NCI-H2107 treated with DMSO at 0.1 percent for 48 hours (cell line): ENCODE results near the gene LETM1.
"Not testable (repeated sequence)": the region's sequence is repeated elsewhere in the genome, so short reads cannot be mapped to it uniquely, and the experiment has no call there.

Source experiments
- DNase-seq: peaks from one replicate; lab custom pipeline; 2025; ENCODE audit not compliant: unreplicated experiment; lab: John Stamatoyannopoulos, UW

Gene LETM1

DNA sequence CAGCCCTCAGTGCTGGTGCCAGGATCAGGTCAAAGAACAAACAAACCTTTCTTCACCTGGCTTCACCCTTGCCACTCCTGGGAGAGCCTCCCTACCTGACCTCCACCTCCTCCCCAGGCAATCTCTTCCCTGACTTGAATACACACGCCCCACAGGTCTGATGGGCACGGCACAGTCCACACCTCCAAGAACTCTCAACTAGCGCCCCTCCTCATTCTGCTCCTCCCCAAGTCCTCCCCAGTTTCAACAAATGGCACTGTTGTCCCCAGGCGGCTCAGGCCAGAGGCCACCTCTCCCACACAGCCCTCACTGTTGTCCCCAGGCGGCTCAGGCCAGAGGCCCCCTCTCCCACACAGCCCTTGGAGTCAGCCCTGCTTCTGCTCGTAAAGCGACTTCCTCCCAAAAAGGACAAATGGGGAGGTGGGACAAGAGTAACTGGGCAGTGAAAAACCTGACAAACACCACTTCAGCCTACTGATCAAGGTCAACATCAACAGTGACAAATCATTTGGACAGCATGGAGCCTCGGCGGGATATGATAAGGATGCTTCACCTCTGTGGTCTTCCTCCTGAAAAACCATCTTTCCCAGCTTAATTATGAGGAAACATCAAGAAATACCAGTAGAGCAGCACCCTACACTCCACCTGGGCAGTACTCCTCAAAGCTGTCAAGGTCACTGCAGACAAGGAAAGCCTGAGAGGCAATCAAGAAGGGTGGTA is 2.9 kb downstream of the LETM1 start:
- no peak for DNase-seq

DNA sequence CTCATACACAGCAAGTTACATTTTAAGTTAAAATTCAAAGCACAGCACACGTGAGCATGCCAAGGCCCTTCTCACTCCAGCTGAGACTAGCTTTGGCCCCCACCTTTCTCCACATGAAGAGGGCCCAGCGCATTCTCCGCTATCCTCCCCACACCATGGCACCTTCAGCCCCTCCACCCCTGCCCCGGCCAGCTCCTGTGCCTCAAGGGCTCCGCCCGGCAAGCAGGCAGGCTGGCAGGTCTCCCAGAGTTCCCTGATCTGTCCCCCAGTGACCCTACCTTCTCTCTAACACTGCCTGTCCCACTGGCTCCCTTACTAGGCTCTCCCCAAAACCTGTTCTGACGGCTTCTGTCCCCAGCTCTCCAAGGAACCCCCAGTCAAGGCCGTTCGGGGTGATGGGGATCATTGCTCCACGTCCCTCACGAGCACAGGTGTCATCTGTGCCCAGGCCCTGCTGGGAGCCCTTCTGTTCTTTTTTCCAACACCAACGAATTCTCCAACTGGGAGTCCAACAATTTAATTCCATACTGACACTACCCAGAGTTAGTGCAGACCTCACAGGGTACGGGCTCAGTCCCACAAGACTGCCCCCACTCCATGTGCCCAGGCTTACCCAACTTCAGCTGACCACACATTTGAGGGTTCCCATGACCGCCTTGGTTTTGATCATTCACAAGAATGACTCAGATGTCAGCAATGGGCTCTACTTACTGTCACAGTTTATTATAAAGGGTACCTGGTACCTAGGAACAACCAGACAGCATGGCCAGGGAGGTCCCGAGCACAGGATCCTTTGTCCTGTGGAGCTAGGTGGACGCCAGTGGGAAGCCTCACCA is 4.2 kb downstream of the LETM1 start:
- DNase-seq, result no peak

- DNase-seq, result no peak
Observed at GRCh38 chr4:1851160-1851559, 4.8 kb downstream of the LETM1 start.

DNA sequence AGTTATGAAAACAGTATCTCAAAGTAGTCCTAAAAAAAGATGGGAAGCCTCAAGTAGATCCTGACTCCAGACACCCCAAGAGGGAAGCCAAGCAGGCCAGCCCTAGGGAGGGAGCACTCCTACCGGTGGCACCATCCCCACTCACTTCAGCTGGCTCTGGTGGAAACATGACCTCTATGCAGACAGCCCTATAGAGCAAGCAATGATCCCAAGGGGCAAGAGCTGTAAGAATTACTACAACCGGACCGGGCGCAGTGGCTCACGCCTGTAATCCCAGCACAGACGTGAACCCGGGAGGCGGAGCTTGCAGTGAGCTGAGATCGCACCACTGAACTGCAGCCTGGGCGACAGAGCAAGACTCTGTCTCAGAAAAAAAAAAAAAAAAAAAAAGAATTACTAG is 5.7 kb downstream of the LETM1 start:
- DNase-seq, result no peak

DNA sequence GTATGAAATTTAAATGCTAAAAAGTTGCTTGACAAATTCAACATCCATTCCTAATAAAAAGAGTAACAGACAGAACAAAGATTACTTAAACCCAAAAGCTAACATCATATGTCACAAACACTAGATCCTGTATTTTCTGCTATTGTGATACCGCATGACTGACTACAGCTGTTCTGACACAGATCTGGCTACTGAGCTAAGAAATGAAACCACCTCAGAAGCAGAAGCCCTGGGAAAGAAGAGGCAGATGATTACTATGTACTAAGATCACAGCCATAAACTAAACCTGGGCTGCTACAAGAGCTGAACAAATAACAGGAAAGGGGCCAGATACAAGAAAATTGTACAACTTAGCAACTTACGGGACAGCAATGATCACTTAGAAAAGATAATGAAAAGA is 9.4 kb downstream of the LETM1 start:
- DNase-seq, result no peak

DNA sequence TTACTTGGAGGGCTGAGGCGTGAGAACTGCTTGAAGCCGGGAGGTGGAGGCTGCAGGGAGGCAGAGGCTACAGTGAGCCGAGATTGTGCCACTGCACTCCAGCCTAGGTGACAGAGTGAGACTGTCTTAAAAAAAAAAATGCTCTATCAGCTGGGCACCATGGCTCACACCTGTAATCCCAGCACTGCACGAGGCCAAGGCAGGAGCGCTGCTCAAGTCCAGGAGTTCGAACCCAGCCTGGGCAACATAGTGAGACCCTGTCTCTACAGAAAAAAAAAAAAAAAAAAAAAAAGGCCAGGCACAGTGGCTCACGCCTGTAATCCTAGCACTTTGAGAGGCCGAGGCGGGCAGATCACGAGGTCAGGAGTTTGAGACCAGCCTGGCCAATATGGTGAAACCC is 11.3 kb downstream of the LETM1 start:
- DNase-seq, result not testable (repeated sequence)

DNA sequence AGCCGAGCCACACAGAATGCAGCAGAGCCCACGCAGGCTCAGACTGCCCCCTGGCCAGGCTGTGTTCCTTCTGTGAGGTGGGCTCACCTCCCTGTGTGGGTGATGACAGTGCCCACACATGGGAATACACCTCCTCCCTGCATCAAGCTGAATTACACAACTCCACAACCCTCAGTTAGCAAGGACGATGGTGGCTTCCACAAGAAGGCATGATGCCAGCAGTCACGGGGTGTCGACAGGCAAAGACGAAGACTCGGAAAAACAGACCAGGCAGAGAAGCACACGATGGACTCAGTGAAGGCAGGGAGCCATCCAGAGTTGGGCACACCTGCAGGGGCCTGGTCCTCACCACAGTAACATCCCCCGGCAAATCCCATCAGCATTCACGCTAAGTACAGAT is 12.1 kb downstream of the LETM1 start:
- DNase-seq, result no peak

DNA sequence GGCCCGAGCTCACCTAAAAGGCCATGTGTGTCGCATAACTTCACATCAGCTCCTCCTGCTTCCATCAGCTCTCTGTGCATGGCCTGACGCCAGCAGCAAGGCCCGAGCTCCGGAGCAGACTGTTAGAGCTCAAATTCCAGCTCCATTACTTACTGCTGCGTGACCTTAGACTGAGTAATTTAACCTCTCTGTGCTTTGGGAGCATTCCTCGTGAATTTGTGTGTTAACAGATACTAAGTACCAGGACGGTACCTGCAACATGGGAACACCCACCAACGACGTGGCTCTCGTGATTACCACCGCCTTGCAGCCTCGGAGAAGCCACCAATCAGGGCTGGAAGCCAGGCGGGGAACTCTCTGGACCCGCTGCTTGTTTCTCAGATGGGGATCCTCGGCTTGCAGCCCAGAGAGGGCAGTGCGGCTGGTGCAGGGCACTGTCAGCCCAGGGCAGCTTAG is 12.9 kb downstream of the LETM1 start:
- DNase-seq, result no peak

- no peak for DNase-seq
Observed at GRCh38 chr4:1842339-1842895, 13.5 kb downstream of the LETM1 start.

- DNase-seq, result no peak
Observed at GRCh38 chr4:1841887-1842210, 14.1 kb downstream of the LETM1 start.

DNA sequence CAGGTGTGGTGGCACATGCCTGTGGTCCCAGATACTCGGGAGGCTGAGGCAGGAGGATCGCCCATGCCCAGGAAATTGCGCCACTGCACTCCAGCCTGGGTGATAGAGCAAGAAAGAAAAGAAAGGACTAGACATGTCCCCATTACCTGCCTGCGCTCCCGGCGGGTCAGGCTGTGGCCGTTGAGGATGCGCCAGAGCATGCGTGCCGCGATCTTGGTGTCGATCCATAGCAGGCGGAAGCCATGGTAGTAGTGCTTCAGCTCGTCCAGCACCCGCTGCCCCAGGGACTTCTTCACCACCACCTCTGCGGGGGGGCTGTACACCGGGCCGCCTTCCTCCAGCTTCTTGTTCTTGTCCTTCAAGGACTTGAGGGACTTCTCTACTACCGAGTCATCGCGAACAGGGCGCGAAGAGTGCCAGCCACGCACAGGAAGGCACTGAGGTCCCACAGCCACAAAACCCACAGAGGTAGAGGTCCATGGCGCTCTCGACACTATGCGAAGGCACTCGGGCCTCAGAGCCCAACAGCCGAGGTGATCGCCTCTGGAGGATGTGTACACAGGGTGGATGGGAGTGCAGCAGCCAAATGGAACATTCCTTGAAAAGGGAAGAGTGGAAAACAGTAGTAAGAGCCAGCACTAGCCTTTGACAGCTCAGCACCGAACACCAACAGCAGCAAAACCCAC is 14.6 kb downstream of the LETM1 start:
- no peak for DNase-seq

DNA sequence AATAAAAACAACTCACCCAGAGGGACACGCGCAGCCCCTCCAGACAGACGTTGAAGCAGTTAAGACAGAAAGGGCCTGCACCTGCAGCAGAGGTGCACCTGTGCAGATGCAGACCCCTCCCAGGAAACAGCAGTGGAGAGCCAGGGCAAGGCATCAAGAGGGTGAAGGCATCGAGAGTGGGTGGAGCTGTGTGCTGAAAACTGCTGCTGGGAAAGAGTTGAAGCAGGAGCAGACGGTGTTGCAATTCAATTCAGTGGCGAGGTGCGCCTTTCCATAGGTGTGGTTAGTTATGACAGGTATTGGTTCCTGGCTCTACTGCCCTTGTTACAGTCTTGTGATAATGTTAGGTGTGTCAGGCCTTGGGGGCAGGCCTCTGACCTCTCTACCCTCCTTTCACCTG is 16.7 kb downstream of the LETM1 start:
- DNase-seq, result no peak

DNA sequence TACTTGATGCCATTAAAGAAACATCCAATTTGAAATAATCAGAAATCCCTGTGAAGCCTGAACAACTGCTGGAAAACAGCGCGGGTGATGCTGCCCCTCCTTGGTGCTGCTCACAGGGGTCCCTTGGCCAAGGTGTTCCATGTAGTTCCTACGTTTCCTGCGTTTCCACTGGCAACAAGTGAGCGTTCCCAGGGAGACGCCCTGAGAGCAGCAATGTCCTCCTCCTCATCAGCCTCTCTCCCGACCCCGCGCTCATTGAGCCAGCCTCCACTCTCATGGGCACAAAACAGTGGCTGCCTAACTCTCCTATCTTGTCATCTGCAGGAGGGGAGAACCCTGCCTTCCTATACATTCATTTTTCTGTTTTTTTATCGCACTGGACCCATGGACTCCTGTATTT is 18.9 kb downstream of the LETM1 start:
- DNase-seq, result no peak

DNA sequence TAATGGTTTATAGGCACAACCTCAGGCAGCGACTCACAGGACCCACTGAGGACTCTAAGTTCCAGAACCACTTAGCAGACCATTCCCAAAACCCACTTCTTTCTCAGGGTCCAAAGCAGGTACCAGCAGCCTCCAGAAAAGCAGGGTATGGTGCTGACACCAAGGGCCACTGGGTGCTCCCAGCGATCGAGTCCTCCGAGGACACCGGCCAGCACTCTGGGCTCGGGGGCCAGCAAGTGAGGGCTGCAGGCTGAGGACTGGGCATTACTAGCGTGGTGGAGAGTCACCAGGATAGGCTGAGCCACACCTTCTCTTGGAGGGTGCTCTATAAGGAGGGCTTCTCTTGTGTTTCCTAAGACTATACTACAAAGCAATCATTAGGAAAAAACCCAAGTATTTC is 19.3 kb downstream of the LETM1 start:
- no peak for DNase-seq

GRCh38 chr4:1835836-1836235 is 20.1 kb downstream of the LETM1 start:
- DNase-seq, result not testable (repeated sequence)

- DNase-seq, result no peak
Observed at GRCh38 chr4:1834047-1834775, 21.7 kb downstream of the LETM1 start.

DNA sequence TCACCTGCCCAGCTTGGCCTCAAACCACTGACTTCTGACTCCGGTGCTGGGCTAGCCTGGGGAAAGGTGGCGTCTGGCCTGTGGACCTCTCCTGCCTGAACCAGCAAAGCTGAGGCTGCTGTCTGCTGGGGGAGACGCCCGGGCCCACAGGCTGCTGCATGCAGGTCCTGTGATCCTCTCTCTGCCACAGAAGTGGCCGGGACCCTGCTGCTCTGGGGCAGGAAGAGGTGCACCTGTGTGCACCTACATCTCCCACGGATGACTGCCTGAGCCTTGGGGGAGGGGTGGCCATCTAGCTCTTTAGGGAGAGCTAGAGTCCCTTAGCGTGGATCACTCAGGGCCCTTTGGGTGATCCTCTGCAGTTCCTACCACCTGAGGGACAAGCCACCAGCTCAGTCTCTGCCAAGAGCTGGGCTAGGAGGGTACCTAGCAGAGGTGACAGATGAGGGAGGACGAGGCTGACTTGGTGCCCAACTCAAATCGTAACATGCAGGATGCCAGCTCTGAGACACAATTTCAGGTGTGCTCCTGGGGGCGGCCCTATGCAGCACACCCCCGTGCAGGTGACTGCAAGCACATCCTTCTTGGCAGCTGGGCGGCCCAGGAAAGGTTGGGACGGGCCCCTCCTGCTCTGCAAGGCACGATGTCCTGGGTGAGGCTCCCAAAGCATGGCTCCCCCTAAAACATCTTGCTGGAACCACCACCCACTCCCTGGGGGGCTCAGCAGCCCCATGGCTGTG is 22.5 kb downstream of the LETM1 start:
- DNase-seq, result no peak

- DNase-seq, result no peak
Observed at GRCh38 chr4:1832690-1833089, 23.3 kb downstream of the LETM1 start.

DNA sequence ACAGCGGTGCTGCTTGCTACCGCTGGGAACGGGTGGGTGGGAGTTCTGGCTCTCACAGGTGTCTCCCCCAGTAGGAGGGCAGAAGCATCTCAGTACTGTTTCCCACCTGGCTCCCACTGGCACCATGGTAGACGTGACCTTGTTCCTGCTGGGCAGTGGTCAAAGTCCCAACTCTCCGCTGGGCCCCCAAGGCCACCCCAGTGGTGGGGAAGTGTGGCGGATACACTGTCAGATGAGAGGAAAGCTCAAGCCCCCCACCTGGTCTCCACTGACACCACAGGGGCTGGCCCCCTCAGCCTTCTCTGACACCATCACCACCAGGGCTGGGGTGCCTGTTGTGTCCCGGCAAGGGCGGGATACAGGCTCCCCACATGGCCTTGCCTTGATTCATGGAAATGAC is 24.6 kb downstream of the LETM1 start:
- DNase-seq, result no peak

DNA sequence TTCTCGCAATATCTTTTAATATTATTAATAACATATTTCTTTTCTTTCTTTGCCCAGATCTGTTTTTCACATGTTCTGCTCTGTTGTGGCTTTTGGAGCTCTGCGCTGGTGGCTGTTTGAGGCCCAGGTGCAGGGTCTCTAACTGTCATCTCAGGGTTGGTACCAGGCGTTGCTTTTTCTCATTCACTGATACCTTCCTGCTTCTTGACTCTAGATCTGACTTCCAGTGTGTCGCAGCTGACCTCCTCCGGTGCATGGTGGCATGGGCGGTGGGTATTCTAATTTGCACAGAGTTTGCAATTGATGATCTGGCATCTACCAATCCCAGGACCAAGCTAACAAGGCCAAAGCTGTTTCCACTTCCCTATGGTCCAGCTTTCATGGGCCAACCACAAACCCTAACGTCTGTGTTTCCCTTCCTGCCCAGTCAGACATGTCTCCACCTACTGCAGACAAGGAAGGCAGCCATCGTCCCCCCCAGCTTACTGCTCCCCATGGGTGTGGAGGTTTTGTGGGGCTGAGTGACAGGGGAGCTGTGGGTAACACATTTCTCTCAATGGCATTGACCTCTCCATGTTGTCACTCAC is 25.2 kb downstream of the LETM1 start:
- no peak for DNase-seq
